ENCODE results near the gene DOCK10. TPM values are rescaled to one million over a fixed set of nuclear protein-coding genes. Genes with fewer than 3 reads are reported as not detected.

Gene DOCK10
- total and polyA plus RNA-seq, 2 donors: 16.2 to 66.9 TPM

GRCh38 chr2:224803930-224804329 lies 238.3 kb downstream of the DOCK10 start:
- DNase-seq (ENCODE audit: low read depth in 6 of 9, low spot score in 9 of 9): no peak
- WGBS: 96% methylated on average over 1 of the region's 1 CpG
- Histone ChIP-seq H3K27ac (ENCODE audit: low read depth in 1 of 2, low read length in 1 of 2) (no peak overlapping the region), H3K4me3 (ENCODE audit: low read length in 2 of 2) (no peak overlapping the region), H3K36me3 (ENCODE audit: control insufficient read depth in 2 of 2, insufficient read depth in 2 of 2, low read length in 1 of 2) (peaks cover 33 to 89% of the 10 kb centered on the region in 2 donors), H3K9me3 (ENCODE audit: control insufficient read depth in 2 of 2, insufficient read depth in 1 of 2, low read length in 1 of 2) (no peaks in the 10 kb centered on the region), H3K4me1 (ENCODE audit: control insufficient read depth in 2 of 2, insufficient read depth in 2 of 2, low read length in 2 of 2) (no peaks in the 10 kb centered on the region), H3K27me3 (ENCODE audit: control insufficient read depth in 2 of 2, insufficient read depth in 1 of 2, low read length in 1 of 2) (no peaks in the 10 kb centered on the region)

- no peaks in the 10 kb centered on the region for H3K27me3 ChIP-seq (ENCODE audit: control insufficient read depth in 2 of 2, insufficient read depth in 1 of 2, low read length in 1 of 2)
- no peaks in the 10 kb centered on the region for H3K4me1 ChIP-seq (ENCODE audit: control insufficient read depth in 2 of 2, insufficient read depth in 2 of 2, low read length in 2 of 2)
- no peaks in the 10 kb centered on the region for H3K9me3 ChIP-seq (ENCODE audit: control insufficient read depth in 2 of 2, insufficient read depth in 1 of 2, low read length in 1 of 2)
- no peak overlapping the region for H3K4me3 ChIP-seq (ENCODE audit: low read length in 2 of 2)
- no peak for DNase-seq (ENCODE audit: low read depth in 6 of 9, low spot score in 9 of 9)
- no peak overlapping the region for H3K27ac ChIP-seq (ENCODE audit: low read depth in 1 of 2, low read length in 1 of 2)
- WGBS: 100% methylated on average over 1 of the region's 1 CpG
- peaks cover 36 to 92% of the 10 kb centered on the region in 2 donors for H3K36me3 ChIP-seq (ENCODE audit: control insufficient read depth in 2 of 2, insufficient read depth in 2 of 2, low read length in 1 of 2)
Measured at GRCh38 chr2:224802407-224802806, 239.9 kb downstream of the DOCK10 start.

DNA sequence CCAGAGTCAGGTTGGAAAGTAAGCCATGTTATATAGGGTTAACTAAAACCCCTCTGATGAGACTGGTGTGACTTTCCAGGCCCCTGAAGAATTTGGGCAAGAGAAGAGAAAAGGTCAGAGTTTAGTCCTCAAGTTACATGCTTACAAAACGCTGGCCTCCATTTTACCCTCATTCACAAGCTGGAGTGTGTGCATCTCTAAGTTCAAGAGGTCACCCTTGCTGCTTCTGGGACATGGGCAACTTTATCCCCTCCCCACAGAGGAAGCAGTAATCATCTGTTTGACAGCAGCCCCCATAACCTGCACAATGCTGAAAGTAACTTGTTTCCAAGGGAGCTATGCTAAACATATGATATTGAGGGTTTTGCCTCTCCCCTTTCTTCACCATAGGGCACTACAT lies 240.9 kb downstream of the DOCK10 start:
- Histone ChIP-seq H3K4me3 (ENCODE audit: low read length in 2 of 2) (no peak overlapping the region), H3K36me3 (ENCODE audit: control insufficient read depth in 2 of 2, insufficient read depth in 2 of 2, low read length in 1 of 2) (peaks cover 39 to 92% of the 10 kb centered on the region in 2 donors), H3K27me3 (ENCODE audit: control insufficient read depth in 2 of 2, insufficient read depth in 1 of 2, low read length in 1 of 2) (no peaks in the 10 kb centered on the region), H3K4me1 (ENCODE audit: control insufficient read depth in 2 of 2, insufficient read depth in 2 of 2, low read length in 2 of 2) (no peaks in the 10 kb centered on the region), H3K27ac (ENCODE audit: low read depth in 1 of 2, low read length in 1 of 2) (no peak overlapping the region), H3K9me3 (ENCODE audit: control insufficient read depth in 2 of 2, insufficient read depth in 1 of 2, low read length in 1 of 2) (no peaks in the 10 kb centered on the region)
- 93% methylated on average over 1 of the region's 1 CpG for WGBS
- no peak for DNase-seq (ENCODE audit: low read depth in 6 of 9, low spot score in 9 of 9)

GRCh38 chr2:224799691-224800090 lies 242.6 kb downstream of the DOCK10 start:
- DNase-seq (ENCODE audit: low read depth in 6 of 9, low spot score in 9 of 9): no peak
- Histone ChIP-seq H3K27ac (ENCODE audit: low read depth in 1 of 2, low read length in 1 of 2) (no peak overlapping the region), H3K36me3 (ENCODE audit: control insufficient read depth in 2 of 2, insufficient read depth in 2 of 2, low read length in 1 of 2) (peaks cover 42 to 94% of the 10 kb centered on the region in 2 donors), H3K27me3 (ENCODE audit: control insufficient read depth in 2 of 2, insufficient read depth in 1 of 2, low read length in 1 of 2) (no peaks in the 10 kb centered on the region), H3K4me1 (ENCODE audit: control insufficient read depth in 2 of 2, insufficient read depth in 2 of 2, low read length in 2 of 2) (no peaks in the 10 kb centered on the region), H3K4me3 (ENCODE audit: low read length in 2 of 2) (no peak overlapping the region), H3K9me3 (ENCODE audit: control insufficient read depth in 2 of 2, insufficient read depth in 1 of 2, low read length in 1 of 2) (no peaks in the 10 kb centered on the region)
- 91% methylated on average over 1 of the region's 1 CpG for WGBS

GRCh38 chr2:224798180-224798579 lies 244.1 kb downstream of the DOCK10 start:
- Histone ChIP-seq H3K27me3 (ENCODE audit: control insufficient read depth in 2 of 2, insufficient read depth in 1 of 2, low read length in 1 of 2) (no peaks in the 10 kb centered on the region), H3K9me3 (ENCODE audit: control insufficient read depth in 2 of 2, insufficient read depth in 1 of 2, low read length in 1 of 2) (no peaks in the 10 kb centered on the region), H3K4me3 (ENCODE audit: low read length in 2 of 2) (no peak overlapping the region), H3K4me1 (ENCODE audit: control insufficient read depth in 2 of 2, insufficient read depth in 2 of 2, low read length in 2 of 2) (no peaks in the 10 kb centered on the region), H3K36me3 (ENCODE audit: control insufficient read depth in 2 of 2, insufficient read depth in 2 of 2, low read length in 1 of 2) (peaks cover 46 to 95% of the 10 kb centered on the region in 2 donors), H3K27ac (ENCODE audit: low read depth in 1 of 2, low read length in 1 of 2) (no peak overlapping the region)
- DNase-seq (ENCODE audit: low read depth in 6 of 9, low spot score in 9 of 9): no peak
- WGBS: over 99% methylated on average over 2 of the region's 2 CpGs

GRCh38 chr2:224796695-224797305 lies 245.5 kb downstream of the DOCK10 start:
- no peaks in the 10 kb centered on the region for H3K27me3 ChIP-seq (ENCODE audit: control insufficient read depth in 2 of 2, insufficient read depth in 1 of 2, low read length in 1 of 2)
- no peak overlapping the region for H3K27ac ChIP-seq (ENCODE audit: low read depth in 1 of 2, low read length in 1 of 2)
- WGBS: 97% methylated on average over 8 of the region's 8 CpGs
- no peak overlapping the region for H3K4me3 ChIP-seq (ENCODE audit: low read length in 2 of 2)
- DNase-seq (ENCODE audit: low read depth in 6 of 9, low spot score in 9 of 9): no peak
- no peaks in the 10 kb centered on the region for H3K4me1 ChIP-seq (ENCODE audit: control insufficient read depth in 2 of 2, insufficient read depth in 2 of 2, low read length in 2 of 2)
- peaks cover 40 to 92% of the 10 kb centered on the region in 2 donors for H3K36me3 ChIP-seq (ENCODE audit: control insufficient read depth in 2 of 2, insufficient read depth in 2 of 2, low read length in 1 of 2)
- no peaks in the 10 kb centered on the region for H3K9me3 ChIP-seq (ENCODE audit: control insufficient read depth in 2 of 2, insufficient read depth in 1 of 2, low read length in 1 of 2)

GRCh38 chr2:224793946-224794345 lies 248.3 kb downstream of the DOCK10 start:
- Histone ChIP-seq H3K27ac (ENCODE audit: low read depth in 1 of 2, low read length in 1 of 2) (no peak overlapping the region), H3K36me3 (ENCODE audit: control insufficient read depth in 2 of 2, insufficient read depth in 2 of 2, low read length in 1 of 2) (peaks cover 29 to 82% of the 10 kb centered on the region in 2 donors)

GRCh38 chr2:224786848-224787247 lies 255.4 kb downstream of the DOCK10 start:
- Histone ChIP-seq H3K9me3 (ENCODE audit: control insufficient read depth in 2 of 2, insufficient read depth in 1 of 2, low read length in 1 of 2) (no peaks in the 10 kb centered on the region), H3K27ac (ENCODE audit: low read depth in 1 of 2, low read length in 1 of 2) (no peak overlapping the region), H3K36me3 (ENCODE audit: control insufficient read depth in 2 of 2, insufficient read depth in 2 of 2, low read length in 1 of 2) (peaks cover 25 to 75% of the 10 kb centered on the region in 2 donors), H3K27me3 (ENCODE audit: control insufficient read depth in 2 of 2, insufficient read depth in 1 of 2, low read length in 1 of 2) (no peaks in the 10 kb centered on the region), H3K4me1 (ENCODE audit: control insufficient read depth in 2 of 2, insufficient read depth in 2 of 2, low read length in 2 of 2) (no peaks in the 10 kb centered on the region), H3K4me3 (ENCODE audit: low read length in 2 of 2) (no peak overlapping the region)
- no peak for DNase-seq (ENCODE audit: low read depth in 6 of 9, low spot score in 9 of 9)
- WGBS: 99% methylated on average over 7 of the region's 7 CpGs

More at GRCh38 chr2:224793946-224794345, 248.3 kb downstream of the DOCK10 start:
- H3K4me1 ChIP-seq (ENCODE audit: control insufficient read depth in 2 of 2, insufficient read depth in 2 of 2, low read length in 2 of 2): no peaks in the 10 kb centered on the region
- H3K4me3 ChIP-seq (ENCODE audit: low read length in 2 of 2): no peak overlapping the region
- 94% methylated on average over 3 of the region's 3 CpGs for WGBS
- H3K27me3 ChIP-seq (ENCODE audit: control insufficient read depth in 2 of 2, insufficient read depth in 1 of 2, low read length in 1 of 2): no peaks in the 10 kb centered on the region
- H3K9me3 ChIP-seq (ENCODE audit: control insufficient read depth in 2 of 2, insufficient read depth in 1 of 2, low read length in 1 of 2): no peaks in the 10 kb centered on the region
- no peak for DNase-seq (ENCODE audit: low read depth in 6 of 9, low spot score in 9 of 9)

DNA sequence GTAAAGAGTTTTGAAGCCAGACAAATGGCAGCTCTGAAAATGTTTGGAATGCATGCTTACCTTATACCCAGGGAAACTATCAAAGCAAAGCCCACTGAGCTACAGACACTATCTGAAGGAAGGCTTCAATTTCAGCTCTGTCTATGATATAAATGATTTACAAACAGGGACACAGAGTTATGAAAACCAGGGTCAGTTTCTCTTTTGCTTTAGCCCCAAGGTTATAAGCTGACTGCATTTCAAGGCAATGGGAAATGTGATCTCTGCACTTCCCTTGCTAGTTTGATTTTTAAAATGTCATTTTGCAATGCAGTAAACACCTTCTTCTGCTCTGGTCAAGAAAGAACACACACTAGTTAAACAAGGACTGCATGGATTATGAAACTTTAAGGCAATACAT lies 260.9 kb downstream of the DOCK10 start:
- no peak overlapping the region for H3K4me3 ChIP-seq (ENCODE audit: low read length in 2 of 2)
- no peaks in the 10 kb centered on the region for H3K4me1 ChIP-seq (ENCODE audit: control insufficient read depth in 2 of 2, insufficient read depth in 2 of 2, low read length in 2 of 2)
- H3K9me3 ChIP-seq (ENCODE audit: control insufficient read depth in 2 of 2, insufficient read depth in 1 of 2, low read length in 1 of 2): no peaks in the 10 kb centered on the region
- DNase-seq (ENCODE audit: low read depth in 6 of 9, low spot score in 9 of 9): no peak
- no peak overlapping the region for H3K27ac ChIP-seq (ENCODE audit: low read depth in 1 of 2, low read length in 1 of 2)
- H3K36me3 ChIP-seq (ENCODE audit: control insufficient read depth in 2 of 2, insufficient read depth in 2 of 2, low read length in 1 of 2): peaks cover 15 to 63% of the 10 kb centered on the region in 2 donors
- no peaks in the 10 kb centered on the region for H3K27me3 ChIP-seq (ENCODE audit: control insufficient read depth in 2 of 2, insufficient read depth in 1 of 2, low read length in 1 of 2)

Data from thymus (tissue), 11 donors.